ENCODE measurements around the gene DUS1L. TPM values are rescaled to one million over a fixed set of nuclear protein-coding genes. Genes with fewer than 3 reads are reported as not detected.

DUS1L gene
- 10 to 100 TPM; 32.3 to 91.1 (median 47.2) TPM for total RNA-seq

DNA sequence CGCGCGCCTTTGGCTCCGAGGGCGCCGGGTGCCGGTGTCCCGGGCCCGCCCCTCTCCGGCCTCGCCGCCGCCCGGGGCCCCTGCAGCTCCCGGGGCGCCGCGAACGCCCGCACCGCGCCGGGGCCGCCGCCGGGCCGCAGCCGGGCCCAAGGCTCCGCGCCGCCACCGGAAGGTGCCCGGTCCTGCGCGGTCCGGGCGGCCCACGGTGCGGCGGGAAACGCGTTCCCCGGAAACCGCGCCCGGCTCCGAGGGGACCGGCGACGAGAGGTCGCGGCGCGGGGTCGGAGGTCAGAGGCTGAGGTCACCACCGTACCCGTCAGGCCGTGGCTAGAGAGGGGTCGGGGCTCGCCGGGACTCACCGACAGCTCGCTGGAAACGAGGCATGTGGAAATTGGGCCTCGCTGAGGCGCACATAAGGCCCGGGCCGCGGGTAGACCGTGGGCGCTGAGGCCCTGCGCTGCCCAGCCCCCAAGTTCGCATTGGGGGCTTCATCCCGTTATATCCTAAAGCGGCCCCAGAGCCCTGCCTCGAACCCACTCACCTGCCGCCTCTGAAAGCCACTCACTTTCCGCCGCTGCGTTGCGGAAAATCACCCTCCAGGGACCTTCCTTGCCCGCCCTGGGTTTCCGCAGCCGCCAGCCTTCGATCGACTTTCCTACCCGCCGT, at the start of gene DUS1L:
TSS of gene DUS1L (minus strand) at position 167 of the 666 bp plus-strand sequence. CDS start 745 bp downstream, outside the sequence.
- peak; percentile 79 to 88 (median 84) for ATAC-seq (replicated peaks in 6 of 8)
- Histone ChIP-seq H3K27ac (peak within 1 kb of the TSS; percentile 54 to 89), H3K4me1 (replicated peaks in 1 of 2) (peaks cover 12 to 13% of the 10 kb centered on the region in 2 donors), H3K4me3 (peak within 1 kb of the TSS; percentile 82 to 100 (median 88))
- 77 to 100% (median 81%) methylated on average over 1 to 12 of the region's 88 CpGs; no CpG with 5 or more reads in 6 of the 10 experiments for WGBS, 10 experiments
- in situ Hi-C loops (cut with MboI; ENCODE audit: low pct_unique_long_range_greater_than_20kb in 2 of 9, low sequenced_read_pairs in 9 of 9, unreplicated experiment in 9 of 9): no loop called here

DNA sequence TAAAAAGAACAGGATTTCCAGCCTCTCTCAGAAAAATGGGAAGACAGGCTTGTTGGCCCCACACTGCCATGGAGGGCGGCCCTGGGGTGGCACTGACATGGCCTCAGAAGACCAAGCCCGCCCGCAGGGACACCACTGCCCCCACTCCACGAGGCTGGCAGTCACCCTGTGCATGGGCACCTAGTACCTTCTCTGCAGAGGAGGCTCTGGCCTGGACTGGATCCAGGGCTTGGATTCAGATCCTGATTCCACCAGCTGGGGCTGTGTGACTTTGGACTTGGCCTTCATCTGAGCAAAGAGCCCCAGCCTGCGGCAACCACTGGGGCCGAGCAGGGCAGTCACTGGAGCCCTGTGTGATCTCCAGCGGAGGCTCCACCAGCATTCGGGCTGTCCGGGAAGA, 49.3 kb upstream of the DUS1L start:
- in situ Hi-C loops (cut with MboI; ENCODE audit: low pct_unique_long_range_greater_than_20kb in 2 of 9, low sequenced_read_pairs in 9 of 9, unreplicated experiment in 9 of 9): no loop called here
- WGBS, 10 experiments: 67 to 100% (median 97%) methylated on average over 1 to 3 of the region's 9 CpGs; no CpG with 5 or more reads in 6 of the 10 experiments
- Histone ChIP-seq H3K27ac (no peak overlapping the region), H3K4me3 (no peak overlapping the region), H3K4me1 (replicated peaks in 1 of 2) (peaks cover 0 to 11% of the 10 kb centered on the region in 2 donors)
- ATAC-seq (replicated peaks in 6 of 8): no peak

GRCh38 chr17:82114447-82114846, 48.8 kb upstream of the DUS1L start:
- in situ Hi-C loops (cut with MboI; ENCODE audit: low pct_unique_long_range_greater_than_20kb in 2 of 9, low sequenced_read_pairs in 9 of 9, unreplicated experiment in 9 of 9): no loop called here
- Histone ChIP-seq H3K4me1 (replicated peaks in 1 of 2) (peaks cover 0 to 11% of the 10 kb centered on the region in 2 donors), H3K27ac (no peak overlapping the region), H3K4me3 (no peak overlapping the region)
- 93 to 100% (median 100%) methylated on average over 1 to 4 of the region's 10 CpGs; no CpG with 5 or more reads in 5 of the 10 experiments for WGBS, 10 experiments
- ATAC-seq (replicated peaks in 6 of 8): no peak

GRCh38 chr17:82113941-82114340, 48.3 kb upstream of the DUS1L start:
- peaks cover 0 to 8% of the 10 kb centered on the region in 2 donors for H3K4me1 ChIP-seq (replicated peaks in 1 of 2)
- 80 to 100% (median 100%) methylated on average over 1 to 6 of the region's 13 CpGs; no CpG with 5 or more reads in 5 of the 10 experiments for WGBS, 10 experiments

GRCh38 chr17:82113422-82113821, 47.8 kb upstream of the DUS1L start:
- no peak overlapping the region for H3K4me3 ChIP-seq
- H3K4me1 ChIP-seq (replicated peaks in 1 of 2): peaks cover 0 to 4% of the 10 kb centered on the region in 2 donors
- in situ Hi-C loops (cut with MboI; ENCODE audit: low pct_unique_long_range_greater_than_20kb in 2 of 9, low sequenced_read_pairs in 9 of 9, unreplicated experiment in 9 of 9): no loop called here
- H3K27ac ChIP-seq: no peak overlapping the region
- ATAC-seq (replicated peaks in 6 of 8): no peak
- WGBS, 10 experiments: 81 to 100% (median 93%) methylated on average over 2 to 6 of the region's 9 CpGs; no CpG with 5 or more reads in 4 of the 10 experiments

More at GRCh38 chr17:82113941-82114340, 48.3 kb upstream of the DUS1L start:
- in situ Hi-C loops (cut with MboI; ENCODE audit: low pct_unique_long_range_greater_than_20kb in 2 of 9, low sequenced_read_pairs in 9 of 9, unreplicated experiment in 9 of 9): no loop called here
- no peak overlapping the region for H3K27ac ChIP-seq
- H3K4me3 ChIP-seq: no peak overlapping the region
- ATAC-seq (replicated peaks in 6 of 8): no peak

DNA sequence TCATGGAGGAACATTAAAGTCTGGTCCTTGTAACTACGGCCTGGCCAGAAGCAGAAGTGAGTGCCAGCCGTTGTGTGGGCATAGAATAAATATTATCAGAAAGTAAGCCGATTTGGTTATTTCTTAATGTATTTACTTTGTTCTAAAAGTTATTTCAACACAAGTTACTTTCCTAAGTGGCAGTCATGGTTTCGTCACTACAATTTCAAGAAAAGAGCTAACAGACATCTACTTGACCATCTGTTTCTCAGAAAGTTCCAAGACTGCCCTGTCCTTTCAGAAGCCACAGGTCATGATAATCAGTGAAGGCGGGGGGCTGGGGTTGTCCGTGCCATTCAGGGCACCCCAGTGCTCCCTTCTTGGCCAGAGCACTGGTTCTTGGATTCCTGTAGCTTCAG, 47.3 kb upstream of the DUS1L start:
- 50 to 100% (median 98%) methylated on average over 1 to 4 of the region's 6 CpGs; no CpG with 5 or more reads in 1 of the 10 experiments for WGBS, 10 experiments

GRCh38 chr17:82112181-82112913, 46.7 kb upstream of the DUS1L start:
- in situ Hi-C loops (cut with MboI; ENCODE audit: low pct_unique_long_range_greater_than_20kb in 2 of 9, low sequenced_read_pairs in 9 of 9, unreplicated experiment in 9 of 9): no loop called here
- Histone ChIP-seq H3K27ac (no peak overlapping the region), H3K4me1 (replicated peaks in 1 of 2) (no peaks in the 10 kb centered on the region), H3K4me3 (no peak overlapping the region)
- no peak for ATAC-seq (replicated peaks in 6 of 8)
- WGBS, 10 experiments: 70 to 100% (median 90%) methylated on average over 2 to 8 of the region's 18 CpGs; no CpG with 5 or more reads in 3 of the 10 experiments

More for the DNA sequence above, 47.3 kb upstream of the DUS1L start:
- H3K4me3 ChIP-seq: no peak overlapping the region
- ATAC-seq (replicated peaks in 6 of 8): no peak
- H3K4me1 ChIP-seq (replicated peaks in 1 of 2): no peaks in the 10 kb centered on the region
- no peak overlapping the region for H3K27ac ChIP-seq
- in situ Hi-C loops (cut with MboI; ENCODE audit: low pct_unique_long_range_greater_than_20kb in 2 of 9, low sequenced_read_pairs in 9 of 9, unreplicated experiment in 9 of 9): no loop called here

DNA sequence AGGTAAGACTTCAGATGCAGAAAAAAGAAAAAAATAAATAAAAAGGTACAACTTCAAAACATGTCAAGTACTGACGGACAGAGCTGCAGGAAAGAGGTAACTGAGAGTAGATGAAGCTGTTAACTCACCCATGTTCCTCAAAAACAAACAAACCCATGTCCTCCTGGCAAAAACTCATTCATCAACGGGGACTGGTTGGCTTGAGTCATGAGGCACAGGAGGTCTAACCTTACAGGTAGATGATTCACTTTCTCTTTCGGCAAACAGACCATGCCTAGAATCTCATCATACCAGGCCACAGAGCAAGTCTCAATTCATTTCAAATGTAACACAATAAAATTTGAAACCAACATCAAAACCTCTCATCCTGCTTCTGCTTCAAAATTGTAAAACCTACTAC, 44.7 kb upstream of the DUS1L start:
- no peak overlapping the region for H3K27ac ChIP-seq
- no peak for ATAC-seq (replicated peaks in 6 of 8)
- H3K4me1 ChIP-seq (replicated peaks in 1 of 2): peaks cover 0 to 13% of the 10 kb centered on the region in 2 donors
- in situ Hi-C loops (cut with MboI; ENCODE audit: low pct_unique_long_range_greater_than_20kb in 2 of 9, low sequenced_read_pairs in 9 of 9, unreplicated experiment in 9 of 9): no loop called here
- no peak overlapping the region for H3K4me3 ChIP-seq
- 91 to 100% (median 95%) methylated on average over 1 to 3 of the region's 3 CpGs; no CpG with 5 or more reads in 2 of the 10 experiments for whole genome bisulfite sequencing, 10 experiments

GRCh38 chr17:82108961-82109475, 43.4 kb upstream of the DUS1L start:
- peaks cover 7 to 23% of the 10 kb centered on the region in 2 donors for H3K4me1 ChIP-seq (replicated peaks in 1 of 2)
- H3K27ac ChIP-seq: no peak overlapping the region
- in situ Hi-C loops (cut with MboI; ENCODE audit: low pct_unique_long_range_greater_than_20kb in 2 of 9, low sequenced_read_pairs in 9 of 9, unreplicated experiment in 9 of 9): no loop called here
- 67 to 100% (median 99%) methylated on average over 1 to 12 of the region's 14 CpGs; no CpG with 5 or more reads in 2 of the 10 experiments for WGBS, 10 experiments
- ATAC-seq (replicated peaks in 6 of 8): no peak
- H3K4me3 ChIP-seq: no peak overlapping the region

GRCh38 chr17:82108496-82108945, 42.9 kb upstream of the DUS1L start:
- peaks cover 12 to 28% of the 10 kb centered on the region in 2 donors for H3K4me1 ChIP-seq (replicated peaks in 1 of 2)
- in situ Hi-C loops (cut with MboI; ENCODE audit: low pct_unique_long_range_greater_than_20kb in 2 of 9, low sequenced_read_pairs in 9 of 9, unreplicated experiment in 9 of 9): no loop called here
- 67 to 100% (median 93%) methylated on average over 3 to 15 of the region's 19 CpGs; no CpG with 5 or more reads in 3 of the 10 experiments for WGBS, 10 experiments
- no peak for ATAC-seq (replicated peaks in 6 of 8)
- H3K4me3 ChIP-seq: no peak overlapping the region
- no peak overlapping the region for H3K27ac ChIP-seq

DNA sequence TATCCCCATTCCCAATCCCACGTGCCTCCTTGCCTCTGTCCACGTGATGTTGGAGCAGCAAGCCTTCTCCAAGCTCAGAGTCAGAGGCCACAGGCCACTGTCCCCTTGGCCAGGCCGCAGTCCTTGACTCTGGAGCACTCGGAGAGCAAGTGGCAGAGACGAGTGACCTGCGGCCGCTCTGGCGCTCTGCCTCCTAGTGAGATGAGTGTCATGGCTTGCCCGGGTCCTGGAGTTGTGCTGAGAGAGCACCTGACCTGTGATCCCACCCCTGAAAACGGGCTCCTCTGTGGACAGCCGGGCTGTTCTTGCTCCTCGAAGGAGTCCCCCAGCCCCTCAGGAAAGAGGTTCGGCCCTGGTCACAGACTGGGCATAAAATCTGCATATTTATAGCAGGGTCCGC, 42.4 kb upstream of the DUS1L start:
- peaks cover 17 to 32% of the 10 kb centered on the region in 2 donors for H3K4me1 ChIP-seq (replicated peaks in 1 of 2)
- WGBS, 10 experiments: 53 to 69% (median 58%) methylated on average over 2 to 8 of the region's 14 CpGs; no CpG with 5 or more reads in 6 of the 10 experiments
- no peak overlapping the region for H3K4me3 ChIP-seq
- in situ Hi-C loops (cut with MboI; ENCODE audit: low pct_unique_long_range_greater_than_20kb in 2 of 9, low sequenced_read_pairs in 9 of 9, unreplicated experiment in 9 of 9): no loop called here
- ATAC-seq (replicated peaks in 6 of 8): no peak
- H3K27ac ChIP-seq: no peak overlapping the region

DNA sequence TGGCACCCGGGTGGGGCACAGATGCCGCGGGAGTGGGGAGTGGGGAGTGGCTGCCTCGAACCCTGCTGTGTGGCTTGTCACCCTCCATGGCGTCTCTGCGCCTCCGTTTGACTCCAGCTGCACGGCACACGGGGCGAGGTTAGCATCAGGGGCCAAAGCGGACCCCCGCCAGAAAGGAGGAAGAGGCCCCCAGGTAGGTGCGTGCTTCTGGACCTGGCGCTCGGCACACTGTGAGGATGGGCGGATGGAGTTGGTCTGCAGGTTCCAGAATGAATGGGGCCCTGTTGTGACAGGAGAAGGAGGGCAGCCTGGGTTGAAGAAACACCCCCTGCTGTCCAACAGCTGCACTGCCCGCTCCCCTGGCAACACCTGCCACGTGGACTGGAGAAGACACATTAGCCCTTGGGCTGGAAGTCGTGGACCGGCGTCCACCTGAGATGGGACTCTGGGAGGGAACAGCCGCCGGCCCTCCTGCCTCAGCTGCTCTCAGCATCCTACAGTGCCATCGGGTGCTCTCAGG, 41.8 kb upstream of the DUS1L start:
- no peak for ATAC-seq (replicated peaks in 6 of 8)
- Histone ChIP-seq H3K4me1 (replicated peaks in 1 of 2) (peaks cover 23 to 38% of the 10 kb centered on the region in 2 donors), H3K27ac (no peak overlapping the region)

More for the DNA sequence above, 41.8 kb upstream of the DUS1L start:
- no peak overlapping the region for H3K4me3 ChIP-seq
- in situ Hi-C loops (cut with MboI; ENCODE audit: low pct_unique_long_range_greater_than_20kb in 2 of 9, low sequenced_read_pairs in 9 of 9, unreplicated experiment in 9 of 9): no loop called here
- WGBS, 10 experiments: 86 to 100% (median 100%) methylated on average over 1 to 11 of the region's 24 CpGs; no CpG with 5 or more reads in 6 of the 10 experiments
